Loucy (cell line): Measurements from ENCODE around the gene MCAT.

ENCODE experiments used
- CTCF ChIP-seq: fragments of 200-600 bp; sonication (generic); conservative IDR thresholded peaks from 2 replicates; pipeline ENCODE4 v1.5.1; 2014; ENCODE audit warnings: mild to moderate bottlenecking, antibody characterized with exemption, low read length
- EZH2phosphoT487 ChIP-seq: fragments of 200-600 bp; IDR thresholded peaks from 2 replicates; pipeline ENCODE4 v1.6.1; 2018; ENCODE audit warnings: antibody characterized with exemption, mild to moderate bottlenecking, moderate library complexity, borderline replicate concordance

- TF ChIP-seq CTCF (no peak), EZH2phosphoT487 (no peak)
Measured at GRCh38 chr22:43142880-43143562, at the start of gene MCAT.
